GM12891 (cell line): ENCODE measurements around the gene OPRM1.

ENCODE experiments used
- POLR2A ChIP-seq: IDR thresholded peaks from 2 replicates; pipeline ENCODE4 v1.6.1; 2011; ENCODE audit warnings: low read depth, low read length, control low read depth
- POLR2AphosphoS5 ChIP-seq: IDR thresholded peaks from 2 replicates; pipeline ENCODE4 v1.6.1; 2011; ENCODE audit warnings: low read depth, low read length, control low read depth
- POU2F2 ChIP-seq: IDR thresholded peaks from 2 replicates; pipeline ENCODE4 v1.6.1; 2011; ENCODE audit warnings: low read depth, mild to moderate bottlenecking, control low read depth, low read length, moderate library complexity

DNA sequence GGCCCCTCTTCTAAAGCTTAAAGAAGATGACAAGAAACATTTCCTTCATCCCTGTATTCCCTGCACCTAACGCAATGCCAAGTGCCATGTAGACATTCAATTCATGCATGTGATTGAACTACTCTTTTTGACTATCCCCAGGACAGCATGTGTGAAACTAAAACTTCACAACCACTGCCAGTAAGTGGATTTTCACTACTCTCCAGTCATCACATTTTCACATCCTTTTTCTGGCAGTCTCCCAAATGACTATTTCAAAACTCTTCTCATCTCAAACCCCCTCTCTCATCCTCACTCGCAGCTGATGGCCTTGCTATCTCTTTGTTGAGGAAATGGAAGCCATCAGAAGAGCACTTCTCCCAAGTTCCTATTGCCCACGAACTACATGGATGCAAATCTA is 122.6 kb downstream of the OPRM1 start:
- TF ChIP-seq POU2F2 (no peak), POLR2A (no peak), POLR2AphosphoS5 (no peak)
